NOMO-1 treated with dmso at 0.1 percent for 144 hours (cell line): ENCODE measurements around the gene FBXO31.

Experiments used
- DNase-seq: peaks from one replicate; lab custom pipeline; 2025; ENCODE audit not compliant: unreplicated experiment; lab: John Stamatoyannopoulos, UW

The FBXO31 gene, protein sequence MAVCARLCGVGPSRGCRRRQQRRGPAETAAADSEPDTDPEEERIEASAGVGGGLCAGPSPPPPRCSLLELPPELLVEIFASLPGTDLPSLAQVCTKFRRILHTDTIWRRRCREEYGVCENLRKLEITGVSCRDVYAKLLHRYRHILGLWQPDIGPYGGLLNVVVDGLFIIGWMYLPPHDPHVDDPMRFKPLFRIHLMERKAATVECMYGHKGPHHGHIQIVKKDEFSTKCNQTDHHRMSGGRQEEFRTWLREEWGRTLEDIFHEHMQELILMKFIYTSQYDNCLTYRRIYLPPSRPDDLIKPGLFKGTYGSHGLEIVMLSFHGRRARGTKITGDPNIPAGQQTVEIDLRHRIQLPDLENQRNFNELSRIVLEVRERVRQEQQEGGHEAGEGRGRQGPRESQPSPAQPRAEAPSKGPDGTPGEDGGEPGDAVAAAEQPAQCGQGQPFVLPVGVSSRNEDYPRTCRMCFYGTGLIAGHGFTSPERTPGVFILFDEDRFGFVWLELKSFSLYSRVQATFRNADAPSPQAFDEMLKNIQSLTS

GRCh38 chr16:87383505-87384161 lies at the start of gene FBXO31:
Gene FBXO31 (minus strand): TSS chr16:87383776. CDS start chr16:87383744, 32 bp downstream.
- peak; percentile 62 for DNase-seq

- DNase-seq, result no peak
These were observed 48.8 kb upstream of the FBXO31 start for GRCh38 chr16:87432330-87432915.

DNA sequence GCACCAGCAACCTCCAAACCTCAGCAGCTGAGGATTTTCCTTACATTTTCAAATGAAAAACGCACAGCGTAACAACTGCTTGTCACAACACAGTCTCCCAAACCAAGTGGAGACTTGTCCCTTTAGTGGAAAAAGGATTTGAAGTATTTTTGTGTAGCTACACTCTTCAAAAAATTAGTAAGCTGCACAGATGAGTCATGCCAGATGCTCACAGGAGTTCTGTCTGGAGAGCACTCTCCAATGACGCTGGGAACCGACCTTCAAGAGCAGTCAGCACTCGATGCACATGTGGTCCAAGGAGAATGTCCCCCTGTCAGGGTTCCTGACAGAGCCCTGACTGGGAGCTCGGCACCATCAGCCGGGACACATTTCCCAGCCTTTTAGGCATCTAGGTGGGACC lies 48.4 kb upstream of the FBXO31 start:
- DNase-seq, result no peak

DNA sequence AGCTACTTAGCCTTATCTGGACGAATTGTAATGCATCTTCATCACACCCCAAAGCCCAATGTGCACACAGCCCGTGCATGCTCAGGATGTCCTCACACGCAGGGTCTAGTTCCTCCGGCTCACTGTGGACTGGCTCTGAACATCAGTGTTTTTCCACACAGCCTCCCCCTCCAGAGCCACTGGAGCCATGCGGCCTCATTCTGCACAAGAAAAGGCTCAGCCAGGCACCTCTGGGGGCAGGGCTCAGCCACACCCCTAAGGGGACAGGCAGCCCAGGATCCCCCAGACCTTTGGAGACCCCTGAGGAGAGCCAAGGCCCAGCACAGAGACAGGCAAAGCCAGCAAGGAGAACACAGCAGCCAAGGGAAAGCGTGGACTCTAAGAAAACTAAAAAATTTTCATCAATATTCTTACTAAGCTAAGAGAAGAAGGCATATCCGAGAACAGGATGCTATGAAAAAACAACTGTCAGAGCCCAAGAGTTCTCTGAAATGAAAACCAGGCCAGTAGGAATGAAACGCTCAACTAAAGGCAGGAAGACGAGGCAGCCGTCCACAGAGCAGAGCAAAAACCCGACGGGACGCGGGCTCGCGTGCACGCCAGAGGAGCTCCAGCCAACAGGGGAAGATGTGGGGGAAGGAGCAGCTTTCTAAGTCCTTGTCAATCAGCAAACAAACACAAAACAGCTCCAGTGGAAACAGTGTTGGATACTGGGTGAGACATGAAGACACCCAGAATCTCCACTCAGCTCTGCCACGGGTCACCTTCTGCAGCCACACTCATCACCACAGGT lies 43.0 kb upstream of the FBXO31 start:
- no peak for DNase-seq

DNA sequence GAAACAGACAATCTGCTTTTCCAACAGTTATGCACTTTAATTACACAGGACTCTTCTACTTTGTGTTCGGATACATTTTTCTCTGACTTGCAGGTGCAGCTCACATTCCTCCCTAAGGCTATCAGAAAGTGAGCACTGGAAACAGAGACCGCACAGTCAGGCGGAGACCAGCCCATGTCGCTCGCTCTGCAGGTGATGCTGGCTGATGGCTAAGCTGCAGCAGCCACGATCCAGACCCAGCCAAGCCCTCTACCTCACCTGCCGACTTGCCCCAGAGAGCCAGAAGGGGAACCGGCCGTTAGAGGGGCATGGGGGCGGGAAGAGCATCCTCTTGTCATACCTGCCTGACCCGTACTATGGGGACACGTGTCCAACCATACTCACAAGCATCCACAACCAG lies 42.4 kb upstream of the FBXO31 start:
- DNase-seq, result no peak

- DNase-seq, result no peak
These were observed 40.7 kb upstream of the FBXO31 start for GRCh38 chr16:87424266-87424665.

- DNase-seq, result no peak
These were observed 39.9 kb upstream of the FBXO31 start for GRCh38 chr16:87423429-87423828.

- no peak for DNase-seq
These were observed 38.5 kb upstream of the FBXO31 start for GRCh38 chr16:87422106-87422505.

GRCh38 chr16:87421003-87421912 lies 37.7 kb upstream of the FBXO31 start:
- DNase-seq, result no peak

- DNase-seq, result no peak
These were observed 36.7 kb upstream of the FBXO31 start for GRCh38 chr16:87420026-87421002.

- DNase-seq, result no peak
These were observed 35.1 kb upstream of the FBXO31 start for GRCh38 chr16:87418644-87419043.

- no peak for DNase-seq
These were observed 34.6 kb upstream of the FBXO31 start for GRCh38 chr16:87418216-87418615.

- no peak for DNase-seq
These were observed 33.9 kb upstream of the FBXO31 start for GRCh38 chr16:87417528-87417910.

GRCh38 chr16:87416826-87417527 lies 33.4 kb upstream of the FBXO31 start:
- no peak for DNase-seq

GRCh38 chr16:87415441-87415840 lies 31.9 kb upstream of the FBXO31 start:
- DNase-seq, result no peak

DNA sequence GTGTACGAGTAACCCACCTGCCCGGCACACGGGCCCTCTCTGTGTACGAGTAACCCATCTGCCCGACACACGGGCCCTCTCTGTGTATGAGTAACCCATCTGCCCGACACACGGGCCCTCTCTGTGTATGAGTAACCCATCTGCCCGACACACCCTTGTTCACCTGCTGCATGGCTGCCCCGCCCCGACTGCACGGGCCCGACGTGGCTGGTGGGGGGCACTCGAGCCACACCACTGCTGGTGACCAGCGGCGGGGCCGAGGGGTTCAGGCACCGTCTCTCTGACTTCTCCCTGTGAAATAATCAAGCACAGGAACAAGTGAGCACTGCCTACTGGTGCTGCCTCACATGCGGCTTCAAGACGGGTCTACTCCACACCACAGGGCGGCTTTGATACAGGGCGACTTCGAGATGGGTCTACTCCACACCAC lies 30.7 kb upstream of the FBXO31 start:
- no peak for DNase-seq

DNA sequence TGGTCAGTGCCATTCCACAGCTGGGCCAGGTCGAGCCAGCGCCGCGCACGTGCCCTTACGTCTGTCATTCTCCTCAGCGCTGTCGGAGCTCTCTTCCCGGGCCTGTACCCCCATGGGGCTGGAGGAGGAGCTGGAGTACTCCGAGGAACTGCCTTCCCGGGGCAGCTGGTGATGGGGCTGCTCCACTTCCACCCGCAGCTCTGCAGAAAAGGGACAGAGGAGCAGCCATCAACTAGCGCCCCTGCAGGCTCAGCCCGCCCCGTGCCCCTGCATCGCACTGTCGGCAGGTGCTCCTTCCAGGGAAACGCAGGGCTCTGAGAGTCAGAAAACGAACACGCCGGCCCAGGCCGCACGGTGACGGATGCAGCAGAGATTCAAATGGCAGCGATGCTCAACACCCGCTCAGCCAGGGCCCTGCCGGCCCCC lies 29.4 kb upstream of the FBXO31 start:
- no peak for DNase-seq

DNA sequence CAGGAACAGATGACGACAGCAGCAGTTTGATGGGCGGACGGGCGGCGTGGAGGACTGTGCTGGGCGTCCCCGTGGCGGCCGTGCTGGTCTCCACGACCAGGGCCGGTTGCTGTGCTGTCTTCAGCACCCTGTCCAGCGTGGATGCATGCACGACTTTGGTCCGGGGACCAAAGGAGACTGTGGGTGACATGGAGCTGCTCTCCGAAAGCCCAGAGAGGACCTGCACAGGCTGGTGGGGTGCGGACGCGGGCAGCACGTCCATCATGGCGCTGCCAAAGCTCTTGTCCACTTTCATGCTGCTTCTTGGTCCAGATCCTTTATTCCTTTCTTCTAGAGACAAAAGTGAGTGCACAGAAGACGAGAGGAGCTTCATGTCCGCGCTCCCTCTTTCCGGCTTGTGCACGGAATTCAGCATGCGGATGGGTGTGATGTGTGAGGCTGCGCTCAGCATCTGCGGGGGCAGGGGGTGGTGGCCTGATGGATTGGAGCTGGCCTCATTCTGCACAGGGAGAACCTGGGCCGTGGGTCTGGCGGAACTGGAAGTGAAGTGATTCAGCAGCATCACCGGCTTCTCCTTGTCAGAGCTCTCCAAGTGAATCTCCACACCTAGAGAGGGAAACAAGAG lies 28.9 kb upstream of the FBXO31 start:
- no peak for DNase-seq
